ENCODE measurements around the gene CLIC5. TPM values are rescaled to one million over a fixed set of nuclear protein-coding genes. Genes with fewer than 3 reads are reported as not detected.

Gene CLIC5
- total and polyA plus RNA-seq, 2 of the 8 experiments (the other 6 are each of a cell fraction or from before 2014, with no cell fraction given), result 0.12 to 0.15 TPM

DNA sequence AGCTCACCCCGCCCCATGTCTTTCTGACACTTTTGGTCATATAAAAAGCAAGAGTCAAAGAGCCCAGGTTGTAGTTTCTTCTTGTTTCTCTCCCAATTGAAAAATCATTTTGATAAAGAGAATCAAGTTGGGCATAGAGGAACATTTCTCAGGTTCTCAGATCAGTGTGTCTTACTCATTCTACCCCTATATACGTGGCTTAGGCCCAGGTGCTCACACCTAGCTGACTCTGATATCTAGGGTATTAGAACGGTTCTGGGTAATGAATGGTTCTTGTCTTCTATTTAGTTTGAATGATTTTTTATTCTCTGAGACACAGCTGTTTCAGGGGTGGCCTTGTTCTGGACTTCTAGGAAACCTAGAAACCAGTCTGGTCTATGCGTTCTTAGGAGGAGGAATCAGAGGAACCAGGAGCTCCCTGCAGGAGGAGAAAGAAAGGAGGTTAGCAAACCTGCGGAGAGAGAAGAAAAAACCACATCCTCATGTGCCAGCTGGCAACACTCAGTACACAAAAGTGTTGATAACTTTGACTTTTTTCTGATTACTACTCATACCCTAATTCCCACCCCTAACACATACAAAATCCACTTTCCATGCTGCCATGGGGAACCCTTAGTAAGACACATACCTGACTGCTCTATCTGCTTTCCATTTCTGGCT lies 178.0 kb downstream of the CLIC5 start (continued):
- TF ChIP-seq, protein P1, sequence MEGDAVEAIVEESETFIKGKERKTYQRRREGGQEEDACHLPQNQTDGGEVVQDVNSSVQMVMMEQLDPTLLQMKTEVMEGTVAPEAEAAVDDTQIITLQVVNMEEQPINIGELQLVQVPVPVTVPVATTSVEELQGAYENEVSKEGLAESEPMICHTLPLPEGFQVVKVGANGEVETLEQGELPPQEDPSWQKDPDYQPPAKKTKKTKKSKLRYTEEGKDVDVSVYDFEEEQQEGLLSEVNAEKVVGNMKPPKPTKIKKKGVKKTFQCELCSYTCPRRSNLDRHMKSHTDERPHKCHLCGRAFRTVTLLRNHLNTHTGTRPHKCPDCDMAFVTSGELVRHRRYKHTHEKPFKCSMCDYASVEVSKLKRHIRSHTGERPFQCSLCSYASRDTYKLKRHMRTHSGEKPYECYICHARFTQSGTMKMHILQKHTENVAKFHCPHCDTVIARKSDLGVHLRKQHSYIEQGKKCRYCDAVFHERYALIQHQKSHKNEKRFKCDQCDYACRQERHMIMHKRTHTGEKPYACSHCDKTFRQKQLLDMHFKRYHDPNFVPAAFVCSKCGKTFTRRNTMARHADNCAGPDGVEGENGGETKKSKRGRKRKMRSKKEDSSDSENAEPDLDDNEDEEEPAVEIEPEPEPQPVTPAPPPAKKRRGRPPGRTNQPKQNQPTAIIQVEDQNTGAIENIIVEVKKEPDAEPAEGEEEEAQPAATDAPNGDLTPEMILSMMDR (IDR thresholded peaks at IDR 0.05; ENCODE audit: control extremely low read depth in 1 of 3, insufficient read depth in 1 of 3, low read depth in 1 of 3, low read length in 3 of 3), result no peak
- TF ChIP-seq SAP30 (IDR thresholded peaks at IDR 0.05; ENCODE audit: insufficient read depth, insufficient replicate concordance, low read length) (no peak), CEBPB (IDR thresholded peaks at IDR 0.05; ENCODE audit: low read depth, low read length) (no peak), SIX5 (IDR thresholded peaks at IDR 0.05; ENCODE audit: low read depth, low read length) (no peak), EP300 (IDR thresholded peaks at IDR 0.05; ENCODE audit: borderline replicate concordance in 1 of 2, low read depth in 2 of 2, low read length in 2 of 2) (no peak), JUN (IDR thresholded peaks at IDR 0.05; ENCODE audit: low read depth, low read length) (no peak), POLR2A (IDR thresholded peaks at IDR 0.05; ENCODE audit: control extremely low read depth in 1 of 2, low read depth in 2 of 2, low read length in 2 of 2) (no peak), POU5F1 (IDR thresholded peaks at IDR 0.05; ENCODE audit: low read depth, low read length) (no peak)
- TF ChIP-seq, protein P2, sequence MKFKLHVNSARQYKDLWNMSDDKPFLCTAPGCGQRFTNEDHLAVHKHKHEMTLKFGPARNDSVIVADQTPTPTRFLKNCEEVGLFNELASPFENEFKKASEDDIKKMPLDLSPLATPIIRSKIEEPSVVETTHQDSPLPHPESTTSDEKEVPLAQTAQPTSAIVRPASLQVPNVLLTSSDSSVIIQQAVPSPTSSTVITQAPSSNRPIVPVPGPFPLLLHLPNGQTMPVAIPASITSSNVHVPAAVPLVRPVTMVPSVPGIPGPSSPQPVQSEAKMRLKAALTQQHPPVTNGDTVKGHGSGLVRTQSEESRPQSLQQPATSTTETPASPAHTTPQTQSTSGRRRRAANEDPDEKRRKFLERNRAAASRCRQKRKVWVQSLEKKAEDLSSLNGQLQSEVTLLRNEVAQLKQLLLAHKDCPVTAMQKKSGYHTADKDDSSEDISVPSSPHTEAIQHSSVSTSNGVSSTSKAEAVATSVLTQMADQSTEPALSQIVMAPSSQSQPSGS (IDR thresholded peaks at IDR 0.05; ENCODE audit: low read length), result no peak

Data from H1 (cell line).